LNCAP (cell line): ENCODE measurements around the gene MADD.

Experiments used
- CTCF ChIP-seq: fragments of 450-650 bp; IDR thresholded peaks from 2 replicates; pipeline ENCODE4 v1.5.1; 2017; ENCODE audit warnings: mild to moderate bottlenecking

The MADD gene

GRCh38 chr11:47278769-47279168, 8.8 kb downstream of the MADD start:
- TF ChIP-seq CTCF = no peak

- TF ChIP-seq CTCF = no peak
Observed at GRCh38 chr11:47280099-47280498, 10.2 kb downstream of the MADD start.

GRCh38 chr11:47280860-47281259, 10.9 kb downstream of the MADD start:
- no peak for TF ChIP-seq CTCF

- TF ChIP-seq CTCF = no peak
Observed at GRCh38 chr11:47282462-47282861, 12.5 kb downstream of the MADD start.

GRCh38 chr11:47284151-47284550, 14.2 kb downstream of the MADD start:
- TF ChIP-seq CTCF = no peak

GRCh38 chr11:47285969-47286770, 16.2 kb downstream of the MADD start:
- no peak for TF ChIP-seq CTCF

- TF ChIP-seq CTCF = no peak
Observed at GRCh38 chr11:47288066-47288465, 18.1 kb downstream of the MADD start.

- TF ChIP-seq CTCF = no peak
Observed at GRCh38 chr11:47289856-47290255, 19.9 kb downstream of the MADD start.
